Right cardiac atrium (tissue), 5 donors: Measurements from ENCODE around the gene AFMID. TPM values are rescaled to one million over a fixed set of nuclear protein-coding genes. Genes with fewer than 3 reads are reported as not detected.

ENCODE experiments used
- ATAC-seq, 2 donors: fragments of 200-7000 bp; cut with Tn5 transposase; one replicate each; pipeline versions ENCODE4 v1.8.0 to v1.9.1; 2020; ENCODE audit warnings: moderate library complexity in 2 of 2, mild to moderate bottlenecking in 1 of 2
- DNase-seq, 3 donors: peaks; one replicate each; pipeline ENCODE4 v3.0.0-alpha.2; 2020
- H3K27ac ChIP-seq: one replicate; pipeline ENCODE4 v1.5.1; 2013; ENCODE audit warnings: mild to moderate bottlenecking, low read length, control low read depth, moderate library complexity
- H3K27me3 ChIP-seq: one replicate; pipeline ENCODE4 v1.6.1; 2013; ENCODE audit not compliant: control insufficient read depth, insufficient read depth
- H3K4me1 ChIP-seq: one replicate; pipeline ENCODE4 v1.6.1; 2013; ENCODE audit warnings: low read length; ENCODE audit not compliant: control insufficient read depth, insufficient read depth
- H3K4me3 ChIP-seq: one replicate; pipeline ENCODE4 v1.5.1; 2013; ENCODE audit warnings: low read length, control low read depth
- H3K9me3 ChIP-seq: one replicate; pipeline ENCODE4 v1.6.1; 2013; ENCODE audit warnings: low read length; ENCODE audit not compliant: control insufficient read depth
- WGBS: extraction: QIAGEN DNeasy Blood & Tissue Kit; methylation state at CpG from one replicate; pipeline ENCODE4 v1.1.7; 2013; 5-methylcytosine and 5-hydroxymethylcytosine counted together
- intact Hi-C, 4 donors: fragments of 100-400 bp; cut with DNase I; formaldehyde crosslinking; loops; one replicate each; pipeline versions ENCODE4 v1.11.0 to v1.14.0; 2022 to 2023
- polyA plus RNA-seq: library from polyadenylated mRNA; stranded (reverse); fragments of 200-250 nt; gene quantifications from one replicate; pipeline ENCODE4 v1.2.3, GENCODE V29; 2013
- total RNA-seq, 4 donors: library from RNA; stranded (reverse); fragmentation: NEBNext Ultra II Directional; extraction: Animal tissue kit (Norgen Biotek cat#: 25700); gene quantifications; one replicate each; pipeline ENCODE4 v1.2.1, GENCODE V29; 2021
- donor health status: healthy with polysubstance abuse.
- donor health status: DM: no; HTN: yes; CAD: no.
- donor health status: DM: no; HTN: no; CAD: no.
- donor health status: DM: no; HTN: yes; CAD: no; lungs with severe emphysema.
- donor health status: DM: yes; HTN: yes; CAD: no.

Gene AFMID
- total and polyA plus RNA-seq, 5 donors, result 17.5 to 53.3 (median 30.6) TPM

GRCh38 chr17:78144147-78144719 is 42.9 kb upstream of the AFMID start:
- Histone ChIP-seq H3K4me1 (peaks cover 15% of the 10 kb centered on the region), H3K9me3 (no peaks in the 10 kb centered on the region), H3K4me3 (no peak overlapping the region), H3K27ac (peak overlapping the region; percentile 63), H3K27me3 (no peaks in the 10 kb centered on the region)
- WGBS, result 37% methylated on average over 11 of the region's 11 CpGs
- ATAC-seq, result peak; percentile 63 to 76
- peak; percentile 88 to 96 (median 95) for DNase-seq
- intact Hi-C loops, result no loop called here

- intact Hi-C loops, result no loop called here
- peak; percentile 39 to 86 (median 80) for DNase-seq
- no peaks in the 10 kb centered on the region for H3K27me3 ChIP-seq
- no peak overlapping the region for H3K4me3 ChIP-seq
- no peaks in the 10 kb centered on the region for H3K9me3 ChIP-seq
- 45% methylated on average over 18 of the region's 18 CpGs for WGBS
- H3K27ac ChIP-seq, result peak overlapping the region; percentile 63
- H3K4me1 ChIP-seq, result peaks cover 15% of the 10 kb centered on the region
- ATAC-seq, result peak; percentile 1 to 8
Measured at GRCh38 chr17:78144736-78145641, 42.2 kb upstream of the AFMID start.

- Histone ChIP-seq H3K27me3 (no peaks in the 10 kb centered on the region), H3K27ac (no peak overlapping the region), H3K4me1 (peaks cover 17% of the 10 kb centered on the region), H3K9me3 (no peaks in the 10 kb centered on the region), H3K4me3 (no peak overlapping the region)
- no peak for ATAC-seq
- DNase-seq, result no peak
- 96% methylated on average over 7 of the region's 7 CpGs for WGBS
- intact Hi-C loops, result no loop called here
Measured at GRCh38 chr17:78146471-78146869, 40.7 kb upstream of the AFMID start.

GRCh38 chr17:78146881-78147280 is 40.3 kb upstream of the AFMID start:
- WGBS, result 92% methylated on average over 6 of the region's 6 CpGs
- no peak for ATAC-seq
- intact Hi-C loops, result no loop called here
- Histone ChIP-seq H3K27ac (no peak overlapping the region), H3K4me1 (peaks cover 17% of the 10 kb centered on the region), H3K27me3 (no peaks in the 10 kb centered on the region), H3K4me3 (no peak overlapping the region), H3K9me3 (no peaks in the 10 kb centered on the region)
- no peak for DNase-seq

- Histone ChIP-seq H3K4me3 (no peak overlapping the region), H3K27me3 (no peaks in the 10 kb centered on the region), H3K4me1 (peaks cover 17% of the 10 kb centered on the region), H3K27ac (no peak overlapping the region), H3K9me3 (no peaks in the 10 kb centered on the region)
- ATAC-seq, result no peak
- intact Hi-C loops, result no loop called here
- DNase-seq, result no peak
- WGBS, result 80% methylated on average over 8 of the region's 8 CpGs
Measured at GRCh38 chr17:78147315-78147998, 39.7 kb upstream of the AFMID start.

GRCh38 chr17:78148286-78149016 is 38.7 kb upstream of the AFMID start:
- no peaks in the 10 kb centered on the region for H3K27me3 ChIP-seq
- 78% methylated on average over 14 of the region's 14 CpGs for WGBS

GRCh38 chr17:78151514-78152008 is 35.6 kb upstream of the AFMID start:
- DNase-seq, result no peak
- Histone ChIP-seq H3K27me3 (no peaks in the 10 kb centered on the region), H3K4me3 (no peak overlapping the region), H3K4me1 (peaks cover 2% of the 10 kb centered on the region), H3K27ac (peak overlapping the region; percentile 32), H3K9me3 (no peaks in the 10 kb centered on the region)
- peak; percentile 36 to 73 for ATAC-seq
- intact Hi-C loops, result no loop called here
- WGBS, result 65% methylated on average over 7 of the region's 7 CpGs

More at GRCh38 chr17:78148286-78149016, 38.7 kb upstream of the AFMID start:
- Histone ChIP-seq H3K4me1 (peaks cover 17% of the 10 kb centered on the region), H3K27ac (no peak overlapping the region), H3K4me3 (no peak overlapping the region), H3K9me3 (no peaks in the 10 kb centered on the region)
- DNase-seq (no peak), ATAC-seq (no peak)
- intact Hi-C loops, result no loop called here

- no peak for ATAC-seq
- 82% methylated on average over 11 of the region's 11 CpGs for WGBS
- no peaks in the 10 kb centered on the region for H3K9me3 ChIP-seq
- no peaks in the 10 kb centered on the region for H3K27me3 ChIP-seq
- DNase-seq, result no peak
- intact Hi-C loops, result no loop called here
- H3K4me1 ChIP-seq, result peaks cover 2% of the 10 kb centered on the region
- H3K4me3 ChIP-seq, result no peak overlapping the region
- H3K27ac ChIP-seq, result no peak overlapping the region
Measured at GRCh38 chr17:78154903-78155811, 32.0 kb upstream of the AFMID start.

GRCh38 chr17:78159575-78160158 is 27.5 kb upstream of the AFMID start:
- DNase-seq (no peak), ATAC-seq (no peak)
- Histone ChIP-seq H3K27me3 (no peaks in the 10 kb centered on the region), H3K4me1 (no peaks in the 10 kb centered on the region), H3K9me3 (no peaks in the 10 kb centered on the region), H3K4me3 (no peak overlapping the region), H3K27ac (no peak overlapping the region)
- WGBS, result 76% methylated on average over 10 of the region's 10 CpGs
- intact Hi-C loops, result no loop called here
